ENCODE results near the gene GGT6. TPM values are rescaled to one million over a fixed set of nuclear protein-coding genes. Genes with fewer than 3 reads are reported as not detected.
A peak's percentile ranks its signal among the peaks of the same experiment; 100 is the strongest.

GGT6 gene
- polyA plus RNA-seq, 3 donors: not detected

GRCh38 chr17:4573669-4574068 is 13.3 kb upstream of the GGT6 start:
- Mint-ChIP-seq H3K9me3 (peaks cover 0 to 3% (median 0%) of the 10 kb centered on the region in 7 donors), H3K4me3 (no peak overlapping the region), H3K36me3 (no peaks in the 10 kb centered on the region), H3K4me1 (no peaks in the 10 kb centered on the region), H3K27me3 (ENCODE audit: low read depth in 3 of 3) (peaks cover 2 to 12% (median 5%) of the 10 kb centered on the region in 3 donors), H3K27ac (no peak overlapping the region)
- no peak overlapping the region for H2AFZ ChIP-seq (ENCODE audit: insufficient read depth, low read depth, low read length, poor library complexity, severe bottlenecking)
- no peaks in the 10 kb centered on the region for H3K27me3 ChIP-seq (ENCODE audit: control insufficient read depth in 2 of 2, insufficient read depth in 2 of 2, low read length in 2 of 2)
- TF ChIP-seq, protein P1, sequence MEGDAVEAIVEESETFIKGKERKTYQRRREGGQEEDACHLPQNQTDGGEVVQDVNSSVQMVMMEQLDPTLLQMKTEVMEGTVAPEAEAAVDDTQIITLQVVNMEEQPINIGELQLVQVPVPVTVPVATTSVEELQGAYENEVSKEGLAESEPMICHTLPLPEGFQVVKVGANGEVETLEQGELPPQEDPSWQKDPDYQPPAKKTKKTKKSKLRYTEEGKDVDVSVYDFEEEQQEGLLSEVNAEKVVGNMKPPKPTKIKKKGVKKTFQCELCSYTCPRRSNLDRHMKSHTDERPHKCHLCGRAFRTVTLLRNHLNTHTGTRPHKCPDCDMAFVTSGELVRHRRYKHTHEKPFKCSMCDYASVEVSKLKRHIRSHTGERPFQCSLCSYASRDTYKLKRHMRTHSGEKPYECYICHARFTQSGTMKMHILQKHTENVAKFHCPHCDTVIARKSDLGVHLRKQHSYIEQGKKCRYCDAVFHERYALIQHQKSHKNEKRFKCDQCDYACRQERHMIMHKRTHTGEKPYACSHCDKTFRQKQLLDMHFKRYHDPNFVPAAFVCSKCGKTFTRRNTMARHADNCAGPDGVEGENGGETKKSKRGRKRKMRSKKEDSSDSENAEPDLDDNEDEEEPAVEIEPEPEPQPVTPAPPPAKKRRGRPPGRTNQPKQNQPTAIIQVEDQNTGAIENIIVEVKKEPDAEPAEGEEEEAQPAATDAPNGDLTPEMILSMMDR (IDR thresholded peaks at IDR 0.05): no peak
- H3K9ac ChIP-seq (ENCODE audit: insufficient read depth, low read length, poor library complexity, severe bottlenecking): no peak overlapping the region
- no peaks in the 10 kb centered on the region for H4K20me1 ChIP-seq (ENCODE audit: insufficient read depth, low read length)
- H3K36me3 ChIP-seq (replicated peaks in 1 of 2; ENCODE audit: control insufficient read depth in 1 of 2, insufficient read depth in 2 of 2, low read length in 2 of 2): no peaks in the 10 kb centered on the region
- intact Hi-C loops (cut with micrococcal nuclease): no loop called here
- no peaks in the 10 kb centered on the region for H3K9me3 ChIP-seq (replicated peaks in 1 of 2; ENCODE audit: control insufficient read depth in 1 of 2, insufficient read depth in 1 of 2, low read length in 2 of 2)
- H3K27ac ChIP-seq (ENCODE audit: low read depth in 1 of 2, low read length in 2 of 2): no peak overlapping the region
- peak; percentile 6 to 57 (median 18) for DNase-seq
- H3K4me1 ChIP-seq (ENCODE audit: control insufficient read depth in 1 of 2, insufficient read depth in 2 of 2, low read length in 2 of 2): no peaks in the 10 kb centered on the region
- H3K79me2 ChIP-seq (ENCODE audit: insufficient read depth, low read length): no peaks in the 10 kb centered on the region
- H3K4me3 ChIP-seq (replicated peaks in 1 of 3; ENCODE audit: low read depth in 2 of 3, low read length in 3 of 3): no peak overlapping the region
- WGBS (ENCODE audit: insufficient coverage): 79% methylated on average over 4 of the region's 7 CpGs
- H3K4me2 ChIP-seq (replicated peaks; ENCODE audit: extremely low read depth, low read length, poor library complexity, severe bottlenecking): no peak overlapping the region

DNA sequence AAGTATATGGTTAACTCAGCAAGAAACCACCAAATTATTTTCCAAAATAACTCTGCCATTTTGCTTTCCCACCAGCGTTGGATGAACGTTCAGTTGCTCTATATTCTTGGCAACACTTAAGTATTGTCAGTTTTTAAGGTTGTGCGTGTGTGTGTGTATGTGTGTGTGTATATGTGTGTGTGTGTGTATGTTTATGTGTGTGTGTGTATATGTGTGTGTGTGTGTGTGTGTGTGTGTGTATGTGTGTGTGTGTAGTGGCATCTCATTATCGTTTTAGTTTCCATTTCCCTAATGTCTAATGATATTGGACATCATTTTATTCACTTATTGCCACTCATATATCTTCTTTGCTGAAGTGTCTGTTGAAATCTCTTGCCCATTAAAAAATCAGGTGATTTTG is 12.7 kb upstream of the GGT6 start:
- H3K4me1 ChIP-seq (ENCODE audit: control insufficient read depth in 1 of 2, insufficient read depth in 2 of 2, low read length in 2 of 2): no peaks in the 10 kb centered on the region
- no peak overlapping the region for H2AFZ ChIP-seq (ENCODE audit: insufficient read depth, low read depth, low read length, poor library complexity, severe bottlenecking)
- Mint-ChIP-seq H3K27me3 (ENCODE audit: low read depth in 3 of 3) (peaks cover 2 to 11% (median 5%) of the 10 kb centered on the region in 3 donors), H3K27ac (no peak overlapping the region), H3K36me3 (no peaks in the 10 kb centered on the region), H3K4me1 (no peaks in the 10 kb centered on the region), H3K4me3 (no peak overlapping the region), H3K9me3 (peaks cover 0 to 3% (median 0%) of the 10 kb centered on the region in 7 donors)
- no peak overlapping the region for H3K9ac ChIP-seq (ENCODE audit: insufficient read depth, low read length, poor library complexity, severe bottlenecking)
- TF ChIP-seq, protein P1 (IDR thresholded peaks at IDR 0.05): no peak
- no peak for DNase-seq
- no peak overlapping the region for H3K4me3 ChIP-seq (replicated peaks in 1 of 3; ENCODE audit: low read depth in 2 of 3, low read length in 3 of 3)
- WGBS (ENCODE audit: insufficient coverage): no CpG with 5 or more reads among the region's 4 CpGs
- H3K36me3 ChIP-seq (replicated peaks in 1 of 2; ENCODE audit: control insufficient read depth in 1 of 2, insufficient read depth in 2 of 2, low read length in 2 of 2): no peaks in the 10 kb centered on the region
- no peaks in the 10 kb centered on the region for H3K27me3 ChIP-seq (ENCODE audit: control insufficient read depth in 2 of 2, insufficient read depth in 2 of 2, low read length in 2 of 2)
- H3K79me2 ChIP-seq (ENCODE audit: insufficient read depth, low read length): no peaks in the 10 kb centered on the region
- no peaks in the 10 kb centered on the region for H4K20me1 ChIP-seq (ENCODE audit: insufficient read depth, low read length)
- H3K9me3 ChIP-seq (replicated peaks in 1 of 2; ENCODE audit: control insufficient read depth in 1 of 2, insufficient read depth in 1 of 2, low read length in 2 of 2): no peaks in the 10 kb centered on the region
- H3K27ac ChIP-seq (ENCODE audit: low read depth in 1 of 2, low read length in 2 of 2): no peak overlapping the region
- no peak overlapping the region for H3K4me2 ChIP-seq (replicated peaks; ENCODE audit: extremely low read depth, low read length, poor library complexity, severe bottlenecking)
- intact Hi-C loops (cut with micrococcal nuclease): no loop called here

All from CD14-positive monocyte (primary cell).